GM03348 (cell line): ENCODE data around the gene CAP2.

ENCODE experiments used
- DNase-seq: peaks from one replicate; pipeline ENCODE4 v3.0.0; 2012; ENCODE audit warnings: low spot score

CAP2 gene

GRCh38 chr6:17392978-17393891, at the start of gene CAP2:
Gene CAP2 (plus strand): TSS chr6:17393595. CDS start chr6:17421556, 27,961 bp downstream.
- DNase-seq = peak; percentile 84

- DNase-seq = no peak
Observed at GRCh38 chr6:17347012-17347411, 46.4 kb upstream of the CAP2 start.

GRCh38 chr6:17349427-17349826, 44.0 kb upstream of the CAP2 start:
- peak; percentile 12 for DNase-seq

GRCh38 chr6:17352302-17352701, 41.1 kb upstream of the CAP2 start:
- no peak for DNase-seq

- no peak for DNase-seq
Observed at GRCh38 chr6:17353440-17354175, 39.8 kb upstream of the CAP2 start.

- DNase-seq = no peak
Observed at GRCh38 chr6:17354700-17355403, 38.5 kb upstream of the CAP2 start.

- DNase-seq = no peak
Observed at GRCh38 chr6:17355404-17355774, 38.0 kb upstream of the CAP2 start.

- no peak for DNase-seq
Observed at GRCh38 chr6:17358515-17358914, 34.9 kb upstream of the CAP2 start.

GRCh38 chr6:17360564-17360963, 32.8 kb upstream of the CAP2 start:
- DNase-seq = no peak

- no peak for DNase-seq
Observed at GRCh38 chr6:17361013-17361412, 32.4 kb upstream of the CAP2 start.

GRCh38 chr6:17365961-17366360, 27.4 kb upstream of the CAP2 start:
- DNase-seq = no peak

- DNase-seq = no peak
Observed at GRCh38 chr6:17367868-17368267, 25.5 kb upstream of the CAP2 start.

- DNase-seq = peak; percentile 54
Observed at GRCh38 chr6:17381424-17382147, 11.8 kb upstream of the CAP2 start.

GRCh38 chr6:17385660-17386059, 7.7 kb upstream of the CAP2 start:
- DNase-seq = peak; percentile 5

- DNase-seq = no peak
Observed at GRCh38 chr6:17388365-17388764, 5.0 kb upstream of the CAP2 start.

GRCh38 chr6:17389274-17389847, 4.0 kb upstream of the CAP2 start:
- DNase-seq = peak; percentile 40

- DNase-seq = no peak
Observed at GRCh38 chr6:17390276-17390675, 3.1 kb upstream of the CAP2 start.

- DNase-seq = no peak
Observed at GRCh38 chr6:17391976-17392375, 1.4 kb upstream of the CAP2 start.

GRCh38 chr6:17393892-17394631, 667 bp downstream of the CAP2 start:
- DNase-seq = peak; percentile 88

GRCh38 chr6:17395112-17395511, 1.7 kb downstream of the CAP2 start:
- DNase-seq = no peak

- DNase-seq = no peak
Observed at GRCh38 chr6:17396256-17396655, 2.9 kb downstream of the CAP2 start.
